NCI-H2081 (cell line): Measurements from ENCODE around the gene LIPG.
"Not testable (repeated sequence)": the region's sequence is repeated elsewhere in the genome, so short reads cannot be mapped to it uniquely, and the experiment has no call there.

Source experiments
- DNase-seq, 2 experiments: peaks; one replicate each; lab custom pipeline; 2025; lab: John Stamatoyannopoulos, UW

LIPG gene

GRCh38 chr18:49573835-49574234, 12.0 kb downstream of the LIPG start:
- no peak for DNase-seq

DNA sequence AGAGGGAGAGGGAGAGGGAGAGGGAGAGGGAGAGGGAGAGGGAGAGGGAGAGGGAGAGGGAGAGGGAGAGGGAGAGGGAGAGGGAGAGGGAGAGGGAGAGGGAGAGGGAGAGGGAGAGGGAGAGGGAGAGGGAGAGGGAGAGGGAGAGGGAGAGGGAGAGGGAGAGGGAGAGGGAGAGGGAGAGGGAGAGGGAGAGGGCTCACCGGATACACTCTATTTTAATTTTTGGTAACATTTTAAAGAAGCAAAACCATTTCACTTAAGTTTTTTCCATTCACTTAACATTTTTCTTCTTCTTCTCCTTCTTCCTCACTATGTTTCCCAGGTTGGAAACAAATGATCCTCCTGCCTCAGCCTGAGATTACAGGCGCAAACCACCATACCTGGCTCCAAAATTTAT, 17.2 kb downstream of the LIPG start:
- DNase-seq: not testable (repeated sequence)

DNA sequence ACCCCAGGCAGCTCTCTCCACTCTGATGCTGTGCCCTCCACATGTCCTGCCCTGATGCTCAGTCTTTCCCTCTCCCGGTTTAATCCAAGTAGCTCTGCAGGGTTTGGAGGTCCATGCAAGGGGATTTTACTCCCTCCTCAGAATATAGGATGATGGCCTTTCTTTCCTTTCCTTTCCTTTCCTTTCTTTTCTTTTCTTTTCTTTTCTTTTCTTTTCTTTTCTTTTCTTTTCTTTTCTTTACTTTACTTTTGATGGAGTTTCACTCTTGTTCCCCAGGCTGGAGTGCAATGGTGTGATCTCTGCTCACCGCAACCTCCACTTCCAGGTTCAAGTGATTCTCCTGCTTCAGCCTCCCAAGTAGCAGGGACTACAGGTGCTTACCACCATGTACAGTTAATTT, 17.7 kb downstream of the LIPG start:
- not testable (repeated sequence) for DNase-seq

DNA sequence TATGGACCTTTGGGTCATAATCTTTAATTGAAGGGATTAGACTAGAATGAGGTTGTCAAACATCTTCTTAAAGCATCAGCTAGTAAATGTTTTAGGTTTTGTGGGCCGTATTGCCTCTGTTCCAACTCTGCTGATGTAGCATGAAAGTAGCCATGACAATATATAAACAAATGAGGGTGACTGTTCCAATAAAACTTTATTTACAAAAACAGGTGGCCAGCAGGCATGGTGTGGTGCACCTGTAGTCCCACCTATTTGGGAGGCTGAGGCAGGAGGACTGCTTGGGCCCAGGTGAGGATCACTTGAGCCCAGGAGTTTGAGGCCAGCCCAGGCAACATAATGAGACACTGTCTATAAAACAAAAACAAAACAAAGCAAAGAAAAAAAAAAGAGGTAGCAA, 18.4 kb downstream of the LIPG start:
- DNase-seq: no peak

DNA sequence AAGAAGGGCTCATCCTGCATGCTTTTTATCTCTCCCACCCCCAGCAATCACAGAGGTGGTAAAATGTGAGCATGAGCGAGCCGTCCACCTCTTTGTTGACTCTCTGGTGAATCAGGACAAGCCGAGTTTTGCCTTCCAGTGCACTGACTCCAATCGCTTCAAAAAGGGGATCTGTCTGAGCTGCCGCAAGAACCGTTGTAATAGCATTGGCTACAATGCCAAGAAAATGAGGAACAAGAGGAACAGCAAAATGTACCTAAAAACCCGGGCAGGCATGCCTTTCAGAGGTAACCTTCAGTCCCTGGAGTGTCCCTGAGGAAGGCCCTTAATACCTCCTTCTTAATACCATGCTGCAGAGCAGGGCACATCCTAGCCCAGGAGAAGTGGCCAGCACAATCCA, 19.5 kb downstream of the LIPG start:
- DNase-seq: no peak

DNA sequence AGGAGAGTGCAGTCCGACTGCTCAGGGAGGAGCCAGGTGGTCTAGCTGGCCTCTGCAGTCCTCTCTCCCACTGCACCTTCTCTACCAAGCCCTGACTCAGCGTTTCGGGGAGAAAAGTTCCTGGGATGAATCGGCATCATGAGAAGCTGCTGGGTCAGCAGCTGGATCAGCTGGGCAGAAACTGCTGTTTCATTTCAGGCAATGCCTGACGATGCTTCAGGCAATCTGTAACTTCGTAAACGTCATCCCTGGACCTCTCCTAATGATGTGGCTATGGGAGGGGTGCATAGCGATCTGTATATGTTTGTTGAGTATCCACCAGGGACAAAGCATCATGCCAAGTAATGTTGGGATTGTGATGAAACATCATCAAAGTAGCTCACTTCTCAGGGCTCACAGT, 20.7 kb downstream of the LIPG start:
- DNase-seq: no peak

DNA sequence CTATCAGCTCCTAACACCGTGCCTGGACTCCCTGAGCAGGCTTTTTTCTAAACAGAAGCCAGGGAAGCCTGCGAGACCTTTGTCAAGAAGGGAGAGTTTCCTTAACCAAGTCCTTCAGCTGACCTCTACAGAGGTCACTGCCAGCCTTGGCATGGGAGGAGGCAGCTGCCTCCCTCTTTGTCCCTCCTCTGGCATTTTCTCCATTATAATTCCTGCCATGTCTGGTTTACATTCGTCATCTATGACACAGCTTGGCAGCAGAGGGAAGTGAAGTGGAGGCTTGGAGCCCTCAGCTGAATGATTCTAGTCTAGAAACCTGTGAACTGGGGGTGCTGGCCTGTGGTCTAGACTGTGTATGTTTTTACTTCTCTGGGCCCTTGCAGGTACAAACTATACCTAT, 22.5 kb downstream of the LIPG start:
- DNase-seq: no peak

- not testable (repeated sequence) for DNase-seq
Observed at GRCh38 chr18:49584951-49585350, 23.1 kb downstream of the LIPG start.

DNA sequence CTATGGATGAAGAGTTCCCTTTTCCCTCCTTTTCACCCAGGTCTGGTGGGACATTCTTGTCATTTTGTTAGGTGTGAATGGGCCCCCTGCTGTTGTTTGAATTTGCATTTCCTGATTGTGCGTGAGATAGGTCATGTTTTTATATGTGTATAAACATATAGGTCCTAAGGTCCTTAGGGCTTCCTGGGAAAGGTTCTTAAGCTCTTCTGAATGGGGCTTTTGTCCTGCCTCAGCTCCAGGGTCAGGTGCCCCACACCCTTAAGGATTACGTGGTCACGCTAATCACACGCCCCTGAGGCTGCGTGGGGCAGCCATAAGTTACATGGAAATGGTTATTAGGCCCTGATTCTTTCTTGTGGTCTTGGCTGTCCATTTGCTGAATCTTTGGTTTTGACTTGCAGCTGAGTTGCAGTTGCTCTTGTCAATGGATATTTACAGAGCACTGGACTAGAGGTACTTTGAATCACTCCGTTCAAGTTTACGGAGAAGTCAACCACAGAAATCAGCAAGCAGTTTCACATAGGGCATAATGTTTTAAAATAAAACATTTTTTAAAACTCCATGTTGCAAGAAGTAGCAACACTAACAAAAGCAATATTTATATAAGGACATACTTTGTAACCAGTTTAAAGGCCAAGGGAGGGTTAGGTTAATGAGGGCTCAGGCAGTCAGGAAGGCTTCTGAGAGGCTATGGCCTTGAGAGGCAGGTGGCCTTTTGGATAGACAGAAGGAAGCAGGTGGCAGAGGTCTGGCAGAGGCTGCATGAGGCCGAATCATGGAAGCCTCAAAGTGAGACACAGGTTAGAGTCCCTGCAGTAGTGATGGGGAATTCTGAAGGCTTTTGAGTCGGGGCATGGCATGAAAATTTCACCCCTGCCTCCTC, 24.2 kb downstream of the LIPG start:
- no peak for DNase-seq

GRCh38 chr18:49588171-49588570, 26.3 kb downstream of the LIPG start:
- no peak for DNase-seq

DNA sequence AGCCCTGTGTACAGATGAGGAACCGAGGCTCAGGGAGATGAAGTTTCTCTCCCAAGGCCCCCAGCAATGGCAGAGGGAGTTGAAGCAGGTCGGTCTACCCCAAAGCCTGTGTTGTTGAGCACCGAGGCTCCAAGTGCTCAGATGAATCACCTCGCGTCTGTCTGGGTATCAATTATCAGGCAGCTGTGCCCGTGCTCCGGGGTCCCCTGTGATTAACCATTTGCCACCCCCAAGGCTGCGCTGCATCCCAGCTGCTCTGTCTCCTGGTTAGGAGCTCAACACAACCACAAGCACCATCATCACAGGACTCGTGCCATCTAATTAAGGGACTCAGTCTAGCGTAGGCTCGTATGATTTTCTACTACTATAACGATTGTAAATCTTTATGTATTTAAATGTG, 27.1 kb downstream of the LIPG start:
- no peak for DNase-seq

DNA sequence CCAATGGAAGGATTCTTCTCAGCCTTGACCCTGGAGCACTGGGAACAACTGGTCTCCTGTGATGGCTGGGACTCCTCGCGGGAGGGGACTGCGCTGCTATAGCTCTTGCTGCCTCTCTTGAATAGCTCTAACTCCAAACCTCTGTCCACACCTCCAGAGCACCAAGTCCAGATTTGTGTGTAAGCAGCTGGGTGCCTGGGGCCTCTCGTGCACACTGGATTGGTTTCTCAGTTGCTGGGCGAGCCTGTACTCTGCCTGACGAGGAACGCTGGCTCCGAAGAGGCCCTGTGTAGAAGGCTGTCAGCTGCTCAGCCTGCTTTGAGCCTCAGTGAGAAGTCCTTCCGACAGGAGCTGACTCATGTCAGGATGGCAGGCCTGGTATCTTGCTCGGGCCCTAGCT, 28.8 kb downstream of the LIPG start:
- DNase-seq: no peak

DNA sequence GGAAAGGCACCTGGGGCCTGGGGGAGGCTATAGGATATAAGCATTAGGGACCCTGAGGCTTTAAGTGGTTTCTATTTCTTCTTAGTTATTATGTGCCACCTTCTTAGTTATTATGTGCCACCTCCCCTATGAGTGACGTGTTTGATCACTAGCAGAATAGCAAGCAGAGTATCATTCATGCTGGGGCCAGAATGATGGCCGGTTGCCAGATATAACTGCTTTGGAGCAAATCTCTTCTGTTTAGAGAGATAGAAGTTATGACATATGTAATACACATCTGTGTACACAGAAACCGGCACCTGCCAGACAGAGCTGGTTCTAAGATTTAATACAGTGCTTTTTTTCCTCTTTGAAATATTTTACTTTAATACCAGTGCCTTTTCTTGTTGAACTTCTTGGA, 29.4 kb downstream of the LIPG start:
- DNase-seq: peak in 1 of 2 experiments; percentile 5

GRCh38 chr18:49591775-49592174, 29.9 kb downstream of the LIPG start:
- DNase-seq: no peak

- no peak for DNase-seq
Observed at GRCh38 chr18:49596687-49597086, 34.8 kb downstream of the LIPG start.

DNA sequence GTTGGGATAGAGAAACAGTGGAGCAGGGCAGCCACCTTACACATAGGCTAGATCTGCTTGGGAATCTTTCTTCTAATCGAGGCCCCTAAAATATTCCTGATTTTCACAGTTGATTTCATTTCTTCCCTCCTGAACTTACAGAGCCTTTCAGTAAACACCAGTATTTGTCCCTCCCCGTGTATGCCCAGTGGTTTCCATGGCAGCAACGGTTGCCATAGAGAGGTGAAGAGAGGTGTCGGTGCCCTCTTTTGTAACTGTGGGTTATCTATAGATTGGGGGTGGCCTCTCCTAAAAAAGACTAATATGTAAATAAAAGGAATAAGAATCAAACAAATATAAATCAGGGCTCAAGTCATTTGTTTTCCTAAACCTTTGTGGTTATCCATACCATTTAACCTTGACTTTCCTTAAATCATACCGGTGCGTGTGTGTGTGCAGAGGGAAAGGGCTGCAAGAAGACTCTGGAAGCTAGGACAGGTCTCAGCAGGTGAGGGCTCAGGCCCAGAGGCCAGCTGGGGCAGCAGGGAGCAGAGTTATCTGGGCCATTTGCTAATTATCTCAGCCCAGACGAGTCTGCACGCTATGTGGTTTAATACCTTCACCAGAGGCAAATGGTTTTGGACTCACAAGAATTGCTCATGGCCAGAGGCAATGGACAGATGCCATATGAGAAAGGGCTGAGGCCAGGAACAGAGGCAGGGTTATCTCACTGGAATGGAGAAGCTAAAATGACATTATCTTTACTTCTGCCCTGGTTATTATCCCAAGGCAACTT, 35.5 kb downstream of the LIPG start:
- DNase-seq: peak; percentile 6 to 18

- DNase-seq: no peak
Observed at GRCh38 chr18:49601211-49601610, 39.4 kb downstream of the LIPG start.

DNA sequence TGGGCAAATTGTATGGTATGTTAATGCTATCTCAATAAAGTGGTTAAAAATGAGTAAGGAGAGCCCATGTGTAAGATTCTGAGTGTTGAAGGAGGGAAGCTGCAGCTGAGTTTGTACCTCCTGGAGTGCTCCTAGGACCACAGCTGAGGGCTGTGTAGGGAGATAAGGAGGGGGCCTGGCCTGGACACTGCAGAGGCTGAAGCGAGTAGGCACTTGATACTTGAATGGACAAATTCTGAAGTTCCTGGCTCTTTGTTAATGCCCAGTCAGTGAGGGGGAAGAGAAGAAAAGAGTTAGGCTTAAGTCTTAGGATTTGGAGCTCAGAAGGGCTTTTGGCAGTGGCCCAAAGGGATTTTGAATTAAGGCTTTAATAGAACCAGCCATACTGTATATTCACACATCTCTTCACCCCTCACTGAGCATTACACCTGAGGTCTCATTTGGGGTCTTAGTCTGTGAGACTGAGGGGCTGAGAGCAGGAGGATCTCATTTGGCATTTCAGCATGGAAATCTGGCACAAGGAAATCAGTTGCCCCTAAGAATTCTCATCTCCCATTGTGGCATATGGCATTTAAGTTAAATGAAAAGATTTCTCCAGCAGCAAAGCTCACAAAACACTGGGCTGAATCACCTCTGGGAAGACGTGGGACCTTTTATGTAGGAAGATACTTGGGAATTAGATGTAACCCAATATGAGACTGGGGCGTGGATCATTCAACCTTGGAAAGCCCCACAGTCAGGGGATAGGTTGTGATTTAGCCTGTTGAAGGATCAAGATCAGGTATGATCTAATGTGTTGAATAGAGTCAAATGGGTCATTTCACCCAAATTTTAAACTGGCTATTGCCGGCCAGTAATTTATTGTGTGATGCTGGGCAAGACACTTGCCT, 46.8 kb downstream of the LIPG start:
- DNase-seq: no peak

DNA sequence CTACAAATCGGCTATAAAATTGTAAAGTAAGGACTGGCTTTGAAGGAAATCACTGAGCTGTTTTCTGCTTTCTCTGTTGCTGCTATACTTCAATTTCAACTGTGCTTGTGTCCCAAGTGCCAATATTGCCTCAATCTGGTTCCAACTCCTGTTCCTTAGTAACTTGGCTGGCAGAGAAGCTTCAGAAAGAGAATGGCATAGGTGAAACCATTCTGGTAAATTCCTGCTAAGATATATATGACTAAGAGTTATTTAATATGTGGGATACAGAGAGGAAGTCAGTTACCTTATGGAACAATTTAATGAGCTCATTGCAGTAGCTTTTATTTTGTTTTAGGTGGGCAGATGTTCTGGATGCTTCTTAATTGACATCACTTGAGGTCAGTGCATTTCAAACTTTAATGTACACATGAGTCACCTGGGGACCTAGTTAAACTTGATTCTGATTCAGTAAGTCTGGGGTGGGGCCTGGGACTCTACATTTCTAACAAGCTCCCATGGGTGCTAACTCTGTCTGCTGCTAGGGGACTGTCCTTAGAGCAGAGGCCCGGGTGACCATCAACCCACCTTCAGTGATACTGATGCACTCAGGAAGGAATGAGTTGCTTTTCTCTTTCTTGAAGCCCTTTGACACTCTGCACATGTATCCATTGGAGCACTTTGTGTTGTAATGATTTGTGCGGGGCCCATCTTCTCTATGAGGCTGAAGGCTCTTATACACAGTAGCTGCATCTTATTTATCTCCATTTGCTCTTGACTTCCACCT, 47.6 kb downstream of the LIPG start:
- DNase-seq: no peak

DNA sequence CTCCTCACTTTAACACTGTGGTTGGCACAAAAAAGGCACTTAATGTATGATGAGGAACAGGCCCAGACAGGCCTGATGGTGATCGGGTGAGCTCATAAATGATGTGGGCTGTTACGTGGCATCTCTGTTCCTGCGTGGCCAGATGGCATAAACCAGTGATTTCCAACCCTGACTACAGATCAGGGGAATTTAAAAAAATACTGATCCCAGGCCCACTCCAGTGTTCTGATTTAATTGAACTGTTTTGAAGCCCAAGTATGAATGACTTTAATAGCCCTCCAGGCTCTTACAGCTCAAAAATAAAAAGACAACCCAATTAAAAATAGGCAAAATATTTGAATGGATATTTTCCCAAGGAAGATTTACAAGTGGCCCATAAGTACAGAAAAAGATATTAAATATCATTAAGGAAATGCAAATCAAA, 48.2 kb downstream of the LIPG start:
- DNase-seq: no peak

DNA sequence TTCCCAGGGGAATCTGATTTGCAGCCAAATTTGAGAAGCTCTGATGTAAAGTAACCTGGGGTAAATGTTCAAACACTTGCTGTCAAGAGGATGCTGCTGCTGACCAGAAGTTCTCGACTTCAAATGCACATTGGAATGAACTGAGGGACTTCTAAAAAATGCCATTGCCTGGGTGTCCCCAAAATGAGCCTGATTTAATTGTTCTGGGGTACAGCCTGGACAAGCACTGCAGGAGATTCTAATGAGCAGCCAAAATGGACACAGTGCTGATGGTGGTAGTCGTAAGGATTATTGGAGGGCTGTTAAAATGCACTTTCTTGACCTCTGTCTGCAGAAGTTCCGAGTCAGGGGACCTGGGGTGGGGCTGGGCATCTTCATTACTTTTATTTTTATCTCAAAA, 49.5 kb downstream of the LIPG start:
- no peak for DNase-seq
